PC-9 (cell line): ENCODE data around the gene MCU. TPM values are rescaled to one million over a fixed set of nuclear protein-coding genes. Genes with fewer than 3 reads are reported as not detected.
A peak's percentile ranks its signal among the peaks of the same experiment; 100 is the strongest.

Experiments
- BruUV-seq: library from RNA; stranded (reverse); fragments of 400-500 nt; replicated peaks from 2 replicates; lab custom pipeline; 2021; lab: Mats Ljungman, UMichigan
- CTCF ChIA-PET: fragments of 300-600 bp; sonication (Branson Sonifier 250); formaldehyde crosslinking; loops from one replicate; lab custom pipeline; 2022; ENCODE audit warnings: antibody characterized with exemption; lab: Charles Lee
- POLR2A ChIA-PET: fragments of 300-600 bp; sonication (Branson Sonifier 250); formaldehyde crosslinking; loops from one replicate; lab custom pipeline; 2022; ENCODE audit warnings: antibody characterized with exemption; ENCODE audit not compliant: unreplicated experiment; lab: Charles Lee
- DNase-seq, 2 experiments: peaks; one replicate each; pipeline versions ENCODE4 v3.0.0 to v3.0.0-alpha.2; 2015 to 2022; ENCODE audit warnings: mixed read lengths in 1 of 2
- H2AFZ ChIP-seq: fragments of 200-600 bp; sonication (generic); 2 replicates; pipeline ENCODE4 v1.8.1; 2017; ENCODE audit warnings: antibody characterized with exemption
- H3F3A ChIP-seq: fragments of 200-600 bp; sonication (generic); 2 replicates; pipeline ENCODE4 v1.8.1; 2017; ENCODE audit warnings: antibody characterized with exemption, mild to moderate bottlenecking, low read depth; ENCODE audit not compliant: insufficient read depth
- H3K27ac ChIP-seq: fragments of 200-600 bp; sonication (generic); 2 replicates; pipeline ENCODE4 v1.6.1; 2016; ENCODE audit warnings: mixed run types
- H3K27me3 ChIP-seq: fragments of 200-600 bp; sonication (generic); 2 replicates; pipeline ENCODE4 v1.6.1; 2016; ENCODE audit warnings: low read depth, mixed run types; ENCODE audit not compliant: insufficient read depth
- H3K36me3 ChIP-seq: fragments of 200-600 bp; sonication (generic); 2 replicates; pipeline ENCODE4 v1.6.1; 2016; ENCODE audit warnings: low read depth, mixed run types
- H3K4me1 ChIP-seq: fragments of 200-600 bp; sonication (generic); replicated peaks from 2 replicates; pipeline ENCODE4 v1.6.1; 2016; ENCODE audit warnings: mixed run types; ENCODE audit not compliant: insufficient read depth
- H3K4me2 ChIP-seq: fragments of 200-600 bp; sonication (generic); 2 replicates; pipeline ENCODE4 v1.6.1; 2017; ENCODE audit warnings: mixed run types
- H3K4me3 ChIP-seq: fragments of 200-600 bp; sonication (generic); 2 replicates; pipeline ENCODE4 v1.6.1; 2016; ENCODE audit warnings: mixed run types
- H3K79me2 ChIP-seq: fragments of 200-600 bp; sonication (generic); 2 replicates; pipeline ENCODE4 v1.6.1; 2017; ENCODE audit warnings: low read depth, mixed run types
- H3K9me2 ChIP-seq: fragments of 200-600 bp; sonication (generic); 2 replicates; pipeline ENCODE4 v1.8.1; 2017; ENCODE audit warnings: mild to moderate bottlenecking; ENCODE audit not compliant: insufficient read depth
- H3K9me3 ChIP-seq: fragments of 200-600 bp; sonication (generic); 2 replicates; pipeline ENCODE4 v1.8.1; 2016; ENCODE audit warnings: low read depth; ENCODE audit not compliant: insufficient read depth
- H4K20me1 ChIP-seq: fragments of 200-600 bp; sonication (generic); 2 replicates; pipeline ENCODE4 v1.8.1; 2017; ENCODE audit not compliant: insufficient read depth
- CTCF ChIP-seq: fragments of 200-600 bp; sonication (generic); conservative IDR thresholded peaks from 2 replicates; pipeline ENCODE4 v1.6.1; 2017; ENCODE audit warnings: mixed run types, antibody characterized with exemption, mild to moderate bottlenecking, moderate library complexity
- EZH2 ChIP-seq: fragments of 200-600 bp; sonication (generic); IDR thresholded peaks from 2 replicates; pipeline ENCODE4 v1.8.0; 2017; ENCODE audit warnings: antibody characterized with exemption, low read depth
- intact Hi-C: fragments of 100-400 bp; cut with micrococcal nuclease; formaldehyde crosslinking; loops from one replicate; pipeline ENCODE4 v1.10.0; 2022; ENCODE audit not compliant: unreplicated experiment
- total RNA-seq: library from RNA; stranded (reverse); gene quantifications from 2 replicates; pipeline ENCODE4 v1.2.3, GENCODE V29; 2021

MCU gene
- total RNA-seq, 1 experiment from 2014 or later = 59.5 TPM

GRCh38 chr10:72649291-72649690 lies 42.7 kb upstream of the MCU start:
- H3K4me3 ChIP-seq = no peak overlapping the region
- no peak overlapping the region for H3K27ac ChIP-seq
- no TSS peak for BruUV-seq
- POLR2A ChIA-PET = interaction anchor here (0.6 to 0.7 kb wide), 3 partner anchors 12 to 1153 kb away, joined by 3 to 13 read pairs (median 8); no protein-coding TSS in a partner anchor
- H3K9me3 ChIP-seq = no peaks in the 10 kb centered on the region
- no peaks in the 10 kb centered on the region for H3K9me2 ChIP-seq
- no peaks in the 10 kb centered on the region for H3F3A ChIP-seq
- no peak overlapping the region for H2AFZ ChIP-seq
- H3K4me1 ChIP-seq = no peaks in the 10 kb centered on the region
- H3K27me3 ChIP-seq = no peaks in the 10 kb centered on the region
- CTCF ChIA-PET = no interaction called here
- DNase-seq = no peak
- no peaks in the 10 kb centered on the region for H3K79me2 ChIP-seq
- no peaks in the 10 kb centered on the region for H3K36me3 ChIP-seq
- intact Hi-C loops = no loop called here
- H4K20me1 ChIP-seq = no peaks in the 10 kb centered on the region
- no peak overlapping the region for H3K4me2 ChIP-seq
- TF ChIP-seq CTCF (no peak), EZH2 (no peak)

GRCh38 chr10:72653383-72654096 lies 38.4 kb upstream of the MCU start:
- H2AFZ ChIP-seq = no peak overlapping the region
- H3K36me3 ChIP-seq = no peaks in the 10 kb centered on the region
- intact Hi-C loops = no loop called here
- ChIA-PET CTCF (no interaction called here), POLR2A (no interaction called here)
- no peaks in the 10 kb centered on the region for H3K4me1 ChIP-seq
- H3K79me2 ChIP-seq = no peaks in the 10 kb centered on the region
- H3K27ac ChIP-seq = no peak overlapping the region
- H4K20me1 ChIP-seq = no peaks in the 10 kb centered on the region
- DNase-seq = peak in 1 of 2 experiments; percentile 11
- no peaks in the 10 kb centered on the region for H3K9me3 ChIP-seq
- H3K27me3 ChIP-seq = no peaks in the 10 kb centered on the region
- no peaks in the 10 kb centered on the region for H3K9me2 ChIP-seq
- no peak overlapping the region for H3K4me2 ChIP-seq
- no TSS peak for BruUV-seq
- no peak overlapping the region for H3K4me3 ChIP-seq
- H3F3A ChIP-seq = no peaks in the 10 kb centered on the region
- TF ChIP-seq CTCF = no peak
- TF ChIP-seq EZH2 = no peak

GRCh38 chr10:72654720-72655119 lies 37.2 kb upstream of the MCU start:
- Histone ChIP-seq H3K4me2 (no peak overlapping the region), H2AFZ (no peak overlapping the region), H3K36me3 (no peaks in the 10 kb centered on the region), H3K27ac (no peak overlapping the region), H3K79me2 (no peaks in the 10 kb centered on the region), H3K4me1 (peaks cover 8% of the 10 kb centered on the region; the same call in 1 of the 2 replicates), H3K27me3 (no peaks in the 10 kb centered on the region), H4K20me1 (no peaks in the 10 kb centered on the region), H3K9me2 (no peaks in the 10 kb centered on the region), H3F3A (peaks cover 2% of the 10 kb centered on the region; the same call in 1 of the 2 replicates), H3K9me3 (no peaks in the 10 kb centered on the region), H3K4me3 (no peak overlapping the region)
- POLR2A ChIA-PET = no interaction called here
- DNase-seq = peak in 1 of 2 experiments; percentile 34
- TF ChIP-seq EZH2 (no peak), CTCF (no peak)
- intact Hi-C loops = no loop called here
- CTCF ChIA-PET = no interaction called here
- BruUV-seq = no TSS peak
